HS-27A (cell line): ENCODE results near the gene RAB6A.
"Not testable (repeated sequence)": the region's sequence is repeated elsewhere in the genome, so short reads cannot be mapped to it uniquely, and the experiment has no call there.

Experiments
- DNase-seq: peaks from one replicate; pipeline ENCODE4 v3.0.0-alpha.2; 2012; ENCODE audit warnings: low read depth, missing footprints

The RAB6A gene

GRCh38 chr11:73726825-73727224 lies 34.0 kb downstream of the RAB6A start:
- no peak for DNase-seq

- DNase-seq = no peak
Observed at GRCh38 chr11:73717136-73717535, 43.7 kb downstream of the RAB6A start.

DNA sequence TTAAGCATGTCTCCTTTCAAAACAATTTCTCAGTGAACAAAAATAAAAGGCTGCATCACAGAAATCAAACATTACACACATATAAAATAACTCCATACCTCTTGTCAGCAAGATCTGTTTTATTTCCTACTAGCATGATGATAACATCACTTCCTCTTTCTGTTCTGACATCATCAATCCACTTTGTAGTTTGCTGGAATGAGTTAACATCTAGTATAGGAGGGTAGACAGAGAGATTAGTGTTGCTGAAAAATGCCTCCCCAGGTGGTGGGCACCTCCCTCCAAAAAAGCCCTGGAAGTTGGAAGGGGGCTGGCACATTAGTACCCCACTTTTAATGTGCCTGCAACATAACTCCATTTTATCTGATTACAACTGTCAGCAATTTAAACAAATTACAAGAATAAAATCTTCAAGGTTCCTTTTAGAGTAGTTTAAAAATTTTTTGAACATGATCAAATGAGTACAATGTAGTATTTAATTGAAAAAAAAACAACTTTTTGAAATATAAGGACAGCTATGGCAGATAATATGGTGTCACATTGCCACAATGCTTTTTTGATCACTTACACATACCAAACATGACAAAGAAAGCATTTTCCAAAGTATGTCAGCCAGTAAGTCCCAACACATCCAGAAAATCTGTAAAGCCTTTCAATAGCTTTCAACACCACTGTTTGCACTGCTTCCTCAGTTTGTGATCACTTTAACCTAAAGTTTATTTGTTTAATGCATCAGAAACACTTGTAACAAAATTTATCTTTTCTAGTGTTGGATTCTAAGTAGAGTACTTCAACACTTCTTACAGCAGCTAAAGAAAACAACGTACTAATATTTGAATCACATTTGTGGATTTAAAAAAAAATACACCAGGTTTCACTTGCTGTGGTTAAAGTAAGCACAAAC lies 44.5 kb downstream of the RAB6A start:
- DNase-seq = no peak

GRCh38 chr11:73715541-73715940 lies 45.3 kb downstream of the RAB6A start:
- no peak for DNase-seq

GRCh38 chr11:73710964-73711363 lies 49.9 kb downstream of the RAB6A start:
- DNase-seq = no peak

- no peak for DNase-seq
Observed at GRCh38 chr11:73705053-73705452, 55.8 kb downstream of the RAB6A start.

DNA sequence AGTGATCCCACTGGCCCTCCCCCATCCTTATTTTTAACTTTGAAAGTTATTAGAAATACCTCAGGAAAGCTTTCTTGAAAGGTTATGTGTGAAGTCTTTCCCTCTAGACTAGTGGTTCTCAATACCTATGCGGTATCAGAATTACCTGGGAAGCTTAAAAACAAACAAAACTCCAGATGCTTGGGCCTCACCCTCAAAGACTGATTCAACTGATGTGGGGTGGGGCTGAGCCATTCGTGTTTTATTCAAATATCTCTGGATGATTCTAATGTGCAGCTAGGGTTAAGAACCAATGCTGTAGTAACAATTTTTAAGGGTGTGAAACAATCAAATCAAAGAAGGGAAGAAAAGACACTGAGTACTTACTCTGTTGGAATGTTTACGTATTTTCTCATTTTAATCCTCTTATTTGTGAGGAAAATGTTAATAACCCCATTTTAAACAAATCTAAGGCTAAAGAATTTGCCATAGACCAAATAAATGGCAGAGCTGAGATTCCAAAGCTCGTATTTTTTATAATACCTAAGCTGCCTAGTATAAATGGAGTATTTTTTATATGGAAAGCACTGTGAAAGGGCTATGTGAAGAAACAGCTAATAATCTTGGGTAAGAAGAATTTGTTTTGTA lies 66.9 kb downstream of the RAB6A start:
- DNase-seq = no peak

- DNase-seq = no peak
Observed at GRCh38 chr11:73680687-73681086, 80.2 kb downstream of the RAB6A start.

- not testable (repeated sequence) for DNase-seq
Observed at GRCh38 chr11:73676552-73676951, 84.3 kb downstream of the RAB6A start.

- DNase-seq = no peak
Observed at GRCh38 chr11:73671701-73672100, 89.2 kb downstream of the RAB6A start.

GRCh38 chr11:73670808-73671207 lies 90.1 kb downstream of the RAB6A start:
- no peak for DNase-seq

DNA sequence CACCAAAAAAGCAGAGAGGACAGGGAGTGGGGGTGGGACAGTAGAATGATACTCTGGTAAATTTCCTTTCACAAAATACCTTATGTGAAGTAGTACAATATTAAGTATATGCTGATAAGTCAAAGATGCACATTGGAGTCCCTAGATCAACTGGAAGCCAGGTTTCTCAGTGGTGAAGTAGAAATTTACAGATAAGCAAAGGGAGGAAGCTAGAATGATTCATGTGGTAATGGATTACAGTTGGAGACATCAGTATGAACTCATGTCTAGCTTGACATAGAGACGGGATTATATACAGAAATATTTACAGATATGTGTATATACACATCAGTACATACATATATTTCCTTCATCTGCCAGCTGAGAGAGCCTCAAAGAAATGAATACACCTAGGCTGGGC lies 93.0 kb downstream of the RAB6A start:
- DNase-seq = no peak

DNA sequence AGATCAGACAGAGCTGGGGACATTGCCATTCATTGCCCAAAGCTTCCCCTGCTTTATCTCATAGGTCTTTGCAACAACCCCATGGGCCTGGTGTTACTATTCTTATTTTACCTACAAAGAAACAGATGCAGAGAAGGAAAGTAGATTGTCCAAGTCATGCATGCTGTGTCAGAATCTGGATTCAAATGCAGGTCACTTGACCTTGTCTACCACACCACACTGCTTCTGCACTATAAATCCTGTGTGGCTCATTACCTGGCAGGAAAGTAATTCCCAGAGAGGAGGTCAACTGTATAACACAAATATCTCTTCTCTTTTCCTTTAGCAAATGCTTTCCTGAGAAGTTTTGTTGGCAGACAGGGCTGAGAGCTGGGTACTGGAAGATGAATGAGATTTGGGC lies 96.0 kb downstream of the RAB6A start:
- DNase-seq = no peak

- no peak for DNase-seq
Observed at GRCh38 chr11:73663604-73664495, 97.0 kb downstream of the RAB6A start.

- no peak for DNase-seq
Observed at GRCh38 chr11:73662445-73663157, 98.3 kb downstream of the RAB6A start.

DNA sequence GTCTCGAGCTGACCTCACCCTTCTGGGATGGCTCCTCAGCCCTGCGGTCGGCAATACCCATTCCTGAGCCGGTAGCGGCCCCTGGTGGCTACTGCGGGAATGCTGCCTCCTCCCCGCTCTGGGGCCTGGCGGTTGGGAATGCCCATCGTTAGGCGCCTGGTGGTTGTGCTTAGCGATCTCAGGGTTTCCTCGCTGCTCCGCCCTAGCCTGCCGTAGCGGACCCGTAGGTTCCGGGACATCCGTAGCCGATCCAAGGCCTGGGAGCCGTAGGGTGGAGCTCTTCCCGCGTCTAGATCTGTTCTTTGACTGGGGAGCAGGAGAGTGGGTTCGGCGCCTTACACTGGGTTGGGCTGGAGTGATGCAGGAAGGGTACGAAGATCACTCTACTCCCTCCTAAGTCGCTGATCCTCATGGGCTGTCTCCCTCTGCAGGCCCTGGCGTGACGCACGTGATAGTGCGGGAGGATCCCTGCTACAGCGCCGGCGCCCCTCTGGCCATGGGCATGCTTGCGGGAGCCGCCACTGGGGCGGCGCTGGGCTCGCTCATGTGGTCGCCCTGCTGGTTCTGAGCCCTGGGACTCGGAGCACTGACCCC lies 99.7 kb downstream of the RAB6A start:
- peak; percentile 35 for DNase-seq

- DNase-seq = no peak
Observed at GRCh38 chr11:73660497-73661034, 100.3 kb downstream of the RAB6A start.

DNA sequence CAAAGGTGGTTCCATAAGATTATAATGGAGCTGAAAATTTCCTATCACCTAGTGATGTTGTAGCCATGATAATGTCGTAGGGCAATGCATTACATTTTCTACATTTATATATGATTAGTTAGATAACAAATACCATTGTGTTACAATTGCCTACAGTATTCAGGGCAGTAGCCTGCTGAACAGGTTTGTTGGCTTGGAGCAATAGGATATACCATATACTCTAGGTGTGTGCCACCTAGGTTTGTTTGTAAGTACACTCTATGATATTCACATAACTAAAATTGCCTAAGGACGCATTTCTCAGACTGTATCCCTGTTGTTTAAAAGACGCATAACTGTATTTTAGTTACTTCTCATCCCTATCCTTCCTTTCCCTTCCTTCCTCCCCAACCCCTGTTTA lies 100.9 kb downstream of the RAB6A start:
- DNase-seq = no peak

DNA sequence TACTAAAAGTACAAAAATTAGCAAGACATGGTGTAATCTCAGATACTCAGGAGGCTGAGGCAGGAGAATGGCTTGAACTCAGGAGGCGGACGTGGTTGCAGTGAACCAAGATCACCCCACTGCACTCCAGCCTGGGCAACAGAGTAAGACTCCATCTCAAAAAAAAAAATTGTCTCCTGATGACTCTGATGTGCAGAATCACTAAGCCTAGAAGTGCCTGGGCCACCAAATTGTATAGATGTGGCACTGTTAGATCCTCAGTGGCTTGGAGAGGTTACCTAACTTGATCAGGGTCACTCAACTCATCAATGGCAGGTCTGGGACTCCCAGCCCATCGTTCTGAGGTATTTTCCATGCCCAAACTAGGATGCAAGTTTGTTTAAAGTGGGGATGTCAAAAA lies 103.9 kb downstream of the RAB6A start:
- DNase-seq = no peak

DNA sequence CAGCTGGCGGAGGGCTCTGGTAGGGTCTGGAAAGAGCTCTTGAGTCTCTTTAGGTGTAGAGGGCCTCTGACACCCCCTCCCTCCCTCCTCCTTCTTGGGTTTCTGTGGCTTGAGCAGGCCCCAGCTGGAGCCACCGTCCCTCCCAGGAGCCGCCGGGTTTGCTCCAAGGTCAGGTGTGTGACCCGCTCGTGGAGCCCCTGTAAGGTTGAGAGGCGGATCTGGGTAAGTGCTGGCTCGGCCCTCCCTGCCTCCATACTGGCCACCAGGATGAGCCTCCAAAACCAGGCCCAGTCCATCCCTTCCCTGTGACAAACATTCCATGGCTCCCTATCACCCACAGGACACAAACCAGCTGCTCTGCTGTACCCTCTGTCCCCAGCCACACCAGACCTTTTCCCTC lies 105.2 kb downstream of the RAB6A start:
- DNase-seq = no peak

GRCh38 chr11:73654482-73655021 lies 106.3 kb downstream of the RAB6A start:
- DNase-seq = no peak
